Measurements from ENCODE around the gene GABARAPL1. TPM values are rescaled to one million over a fixed set of nuclear protein-coding genes. Genes with fewer than 3 reads are reported as not detected.

Gene GABARAPL1
- total RNA-seq, 1 experiment from 2014 or later = 55.6 TPM

DNA sequence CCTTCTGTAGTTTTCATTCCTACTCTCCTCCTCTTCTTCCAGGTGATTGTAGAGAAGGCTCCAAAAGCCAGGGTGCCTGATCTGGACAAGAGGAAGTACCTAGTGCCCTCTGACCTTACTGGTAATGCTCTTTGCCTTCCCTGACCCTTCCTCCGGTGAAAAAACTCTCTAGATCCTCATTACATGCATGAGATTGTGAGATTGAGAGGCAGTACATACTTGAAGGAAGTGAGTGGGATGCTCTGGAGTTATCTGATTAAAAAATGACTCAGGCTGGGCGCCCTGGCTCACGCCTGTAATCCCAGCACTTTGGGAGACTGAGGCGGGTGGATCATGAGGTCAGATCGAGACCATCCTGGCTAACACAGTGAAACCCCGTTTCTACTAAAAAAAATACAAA is 5.3 kb downstream of the GABARAPL1 start:
- Histone ChIP-seq H3K23ac (ENCODE audit: insufficient read length, low read depth, low read length) (no peak overlapping the region), H3K18ac (ENCODE audit: insufficient read length, low read depth, low read length) (no peak overlapping the region), H3K4me2 (ENCODE audit: insufficient read depth, insufficient read length, low read length) (no peak overlapping the region), H3K56ac (ENCODE audit: insufficient read length, low read depth, low read length) (no peak overlapping the region), H4K91ac (ENCODE audit: insufficient read length, low read depth, low read length) (no peak overlapping the region), H3K23me2 (ENCODE audit: insufficient read length, low read depth, low read length, poor library complexity, severe bottlenecking) (peaks cover 12% of the 10 kb centered on the region), H3K14ac (ENCODE audit: insufficient read depth, low read length) (no peak overlapping the region), H3K9ac (ENCODE audit: extremely low read depth, insufficient read length, low read length) (no peak overlapping the region), H2AK5ac (ENCODE audit: insufficient read length, low read length) (no peak overlapping the region), H3K27me3 (ENCODE audit: insufficient read depth, low read length) (no peaks in the 10 kb centered on the region), H3K4me1 (ENCODE audit: insufficient read depth, low read length) (peaks cover 6% of the 10 kb centered on the region), H2BK15ac (ENCODE audit: low read depth, low read length) (no peak overlapping the region), H2BK20ac (ENCODE audit: low read depth, low read length, poor library complexity, severe bottlenecking) (no peak overlapping the region), H3K4ac (ENCODE audit: low read depth, low read length) (no peak overlapping the region), H4K5ac (ENCODE audit: insufficient read length, low read depth, low read length) (no peak overlapping the region), H2BK120ac (ENCODE audit: low read depth, low read length, poor library complexity, severe bottlenecking) (no peak overlapping the region), H2BK12ac (ENCODE audit: insufficient read length, low read depth, low read length) (no peak overlapping the region), H3K27ac (ENCODE audit: insufficient read length, low read depth, low read length) (no peak overlapping the region), H3K9me3 (ENCODE audit: control insufficient read depth, low read depth, low read length) (no peaks in the 10 kb centered on the region), H3K79me1 (ENCODE audit: insufficient read depth, low read depth, low read length, poor library complexity, severe bottlenecking) (peaks cover 11% of the 10 kb centered on the region), H4K20me1 (ENCODE audit: control insufficient read depth, insufficient read depth, insufficient read length) (peaks cover 3% of the 10 kb centered on the region), H2AFZ (ENCODE audit: low read length) (no peak overlapping the region), H3K79me2 (ENCODE audit: insufficient read depth, low read length) (peaks cover 3% of the 10 kb centered on the region; the same call in 1 of the 2 replicates), H3T11ph (ENCODE audit: low read length) (no peak overlapping the region), H2BK5ac (ENCODE audit: insufficient read length, low read length) (no peak overlapping the region), H4K8ac (replicated peaks; ENCODE audit: insufficient read length, low read depth, low read length) (no peak overlapping the region)
- WGBS (ENCODE audit: extremely low coverage, insufficient read length, low lambda C conversion rate) = no CpG with 5 or more reads among the region's 6 CpGs
- no peaks in the 10 kb centered on the region for H3K9me3 Mint-ChIP-seq
- TF ChIP-seq, protein P1, sequence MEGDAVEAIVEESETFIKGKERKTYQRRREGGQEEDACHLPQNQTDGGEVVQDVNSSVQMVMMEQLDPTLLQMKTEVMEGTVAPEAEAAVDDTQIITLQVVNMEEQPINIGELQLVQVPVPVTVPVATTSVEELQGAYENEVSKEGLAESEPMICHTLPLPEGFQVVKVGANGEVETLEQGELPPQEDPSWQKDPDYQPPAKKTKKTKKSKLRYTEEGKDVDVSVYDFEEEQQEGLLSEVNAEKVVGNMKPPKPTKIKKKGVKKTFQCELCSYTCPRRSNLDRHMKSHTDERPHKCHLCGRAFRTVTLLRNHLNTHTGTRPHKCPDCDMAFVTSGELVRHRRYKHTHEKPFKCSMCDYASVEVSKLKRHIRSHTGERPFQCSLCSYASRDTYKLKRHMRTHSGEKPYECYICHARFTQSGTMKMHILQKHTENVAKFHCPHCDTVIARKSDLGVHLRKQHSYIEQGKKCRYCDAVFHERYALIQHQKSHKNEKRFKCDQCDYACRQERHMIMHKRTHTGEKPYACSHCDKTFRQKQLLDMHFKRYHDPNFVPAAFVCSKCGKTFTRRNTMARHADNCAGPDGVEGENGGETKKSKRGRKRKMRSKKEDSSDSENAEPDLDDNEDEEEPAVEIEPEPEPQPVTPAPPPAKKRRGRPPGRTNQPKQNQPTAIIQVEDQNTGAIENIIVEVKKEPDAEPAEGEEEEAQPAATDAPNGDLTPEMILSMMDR (conservative IDR thresholded peaks at IDR 0.05) = no peak
- H3K36me3 Mint-ChIP-seq (ENCODE audit: insufficient read depth in 1 of 3, low read depth in 3 of 3) = peaks cover 29 to 48% (median 39%) of the 10 kb centered on the region in 3 experiments
- no peak for DNase-seq
- H3K4me1 Mint-ChIP-seq = peaks cover 17 to 20% of the 10 kb centered on the region in 2 experiments
- no peak overlapping the region for H3K4me3 Mint-ChIP-seq
- H3K27me3 Mint-ChIP-seq (ENCODE audit: low read depth) = no peaks in the 10 kb centered on the region
- peak overlapping the region in 1 of 3 experiments; percentile 74; a peak in 1 of 7 replicates for H3K27ac Mint-ChIP-seq
